Umbilical cord (tissue), 2 donors: ENCODE measurements around the gene SUSD4. TPM values are rescaled to one million over a fixed set of nuclear protein-coding genes. Genes with fewer than 3 reads are reported as not detected.
A peak's percentile ranks its signal among the peaks of the same experiment; 100 is the strongest.
"Not testable (repeated sequence)": the region's sequence is repeated elsewhere in the genome, so short reads cannot be mapped to it uniquely, and the experiment has no call there.

Experiments
- DNase-seq: peaks from one replicate; pipeline ENCODE4 v3.0.0-alpha.2; 2015; ENCODE audit warnings: low spot score
- total RNA-seq: library from RNA; depleted of rRNA; stranded (reverse); fragments of >200 nt; gene quantifications from one replicate; pipeline ENCODE4 v1.2.3, GENCODE V29; 2014; ENCODE audit warnings: low replicate concordance; ENCODE audit not compliant: insufficient read depth

The SUSD4 gene
- total RNA-seq, 1 donor from 2014 or later, result 0.24 TPM

DNA sequence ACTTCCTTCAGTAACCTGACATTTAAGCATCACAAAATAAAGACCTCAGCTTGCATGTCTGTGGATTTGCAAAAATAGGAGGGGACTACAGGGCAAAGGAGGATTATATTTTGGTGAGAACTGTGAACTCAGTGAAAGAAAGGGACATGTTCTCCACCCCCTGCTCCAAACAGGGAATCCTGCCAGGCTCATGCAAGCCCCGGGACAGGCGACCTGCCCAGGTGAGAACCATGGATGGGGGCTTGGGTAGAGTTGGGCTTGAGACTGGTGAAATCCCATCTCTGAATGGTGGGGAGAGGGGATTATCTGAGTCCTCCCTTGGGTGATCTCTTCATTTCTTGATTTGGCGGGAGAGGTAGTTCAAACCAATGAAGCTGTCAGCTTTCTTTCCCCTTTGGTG is 110.1 kb downstream of the SUSD4 start:
- DNase-seq, result no peak

- DNase-seq, result not testable (repeated sequence)
Observed at GRCh38 chr1:223251387-223251786, 112.6 kb downstream of the SUSD4 start.

GRCh38 chr1:223250632-223251015 is 113.4 kb downstream of the SUSD4 start:
- DNase-seq, result no peak

DNA sequence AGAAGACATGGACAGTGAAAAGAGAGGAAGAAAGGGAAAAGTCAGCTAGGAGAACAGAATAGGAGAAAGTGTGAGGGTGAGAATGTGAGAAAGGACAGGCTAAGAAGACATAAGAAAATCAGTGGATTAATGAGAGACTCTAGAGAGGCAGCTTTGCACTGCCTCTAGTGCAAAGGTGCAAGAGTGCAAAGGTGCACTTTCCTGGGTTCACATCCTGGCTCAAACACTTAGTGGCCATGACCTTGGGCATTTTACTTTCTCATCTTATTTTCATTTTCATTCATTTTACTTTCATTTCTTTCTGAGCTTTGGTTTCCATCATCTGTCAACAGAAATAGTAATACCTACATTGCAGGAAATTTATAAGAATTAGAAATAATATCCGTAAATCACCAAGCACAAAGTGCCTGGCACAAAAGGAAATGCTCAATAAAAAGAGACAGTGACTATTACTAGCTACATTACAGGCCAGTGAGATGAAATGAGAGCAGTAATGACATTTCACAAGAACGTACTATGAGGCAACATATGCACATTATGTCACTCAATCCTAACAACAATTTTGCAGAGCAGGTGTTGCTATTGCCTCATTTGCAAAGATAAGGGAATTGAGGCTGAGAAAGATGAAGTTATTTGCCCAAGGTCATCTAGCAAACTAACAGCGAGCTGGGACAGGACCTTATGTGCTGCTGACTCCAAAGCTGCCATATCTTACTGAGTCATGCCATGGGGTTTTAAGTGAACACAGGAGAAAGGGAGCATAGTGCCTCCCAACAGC is 113.9 kb downstream of the SUSD4 start:
- no peak for DNase-seq

DNA sequence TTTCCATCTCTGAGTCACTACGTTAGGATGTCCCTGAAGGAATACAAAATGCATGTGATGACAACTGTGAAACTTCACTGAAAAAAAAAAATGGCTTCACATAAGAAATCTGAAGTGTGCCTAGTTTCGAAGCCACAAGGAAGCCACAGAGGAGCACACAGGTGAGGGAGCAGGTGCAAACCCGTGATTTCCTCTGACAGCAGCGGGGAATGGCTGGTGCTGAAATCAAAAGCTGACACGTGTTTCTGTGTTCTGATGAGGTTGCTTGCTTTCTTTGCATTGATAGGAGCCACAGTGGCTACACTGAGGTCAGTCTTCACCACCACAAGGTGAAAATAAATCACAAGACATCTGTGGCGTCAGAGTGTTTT is 115.2 kb downstream of the SUSD4 start:
- no peak for DNase-seq

- no peak for DNase-seq
Observed at GRCh38 chr1:223248001-223248769, 115.8 kb downstream of the SUSD4 start.

DNA sequence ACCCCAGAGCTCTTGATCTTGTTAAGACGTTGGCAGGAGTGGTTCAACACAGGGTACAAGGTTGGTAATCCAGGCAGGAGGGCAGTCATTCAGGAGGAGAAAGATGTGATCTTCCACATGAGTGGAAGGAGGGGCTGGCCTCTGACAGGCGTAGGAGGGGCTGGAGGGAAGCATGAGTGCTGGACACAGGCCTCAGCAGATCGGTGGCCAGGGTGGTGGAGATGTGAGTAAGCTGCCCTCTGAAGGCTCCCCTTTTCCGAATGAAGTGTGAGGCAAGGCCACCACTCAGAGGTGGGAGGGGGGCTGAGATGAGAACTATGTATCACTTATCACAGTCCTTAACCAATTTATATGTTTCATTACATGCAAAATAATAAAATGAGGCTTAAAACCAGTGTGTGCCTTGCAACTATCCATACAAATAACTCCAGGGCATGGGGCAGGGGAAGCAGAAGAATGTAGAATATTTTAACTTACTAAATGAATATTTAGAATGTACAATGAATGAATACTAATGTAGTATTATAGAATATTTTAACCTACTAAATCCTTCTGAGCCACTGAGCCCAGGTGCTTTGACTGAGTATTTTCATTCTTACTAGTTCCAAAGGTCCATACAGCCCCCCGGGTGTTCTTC is 117.4 kb downstream of the SUSD4 start:
- DNase-seq, result no peak

- DNase-seq, result no peak
Observed at GRCh38 chr1:223245983-223246382, 118.0 kb downstream of the SUSD4 start.

DNA sequence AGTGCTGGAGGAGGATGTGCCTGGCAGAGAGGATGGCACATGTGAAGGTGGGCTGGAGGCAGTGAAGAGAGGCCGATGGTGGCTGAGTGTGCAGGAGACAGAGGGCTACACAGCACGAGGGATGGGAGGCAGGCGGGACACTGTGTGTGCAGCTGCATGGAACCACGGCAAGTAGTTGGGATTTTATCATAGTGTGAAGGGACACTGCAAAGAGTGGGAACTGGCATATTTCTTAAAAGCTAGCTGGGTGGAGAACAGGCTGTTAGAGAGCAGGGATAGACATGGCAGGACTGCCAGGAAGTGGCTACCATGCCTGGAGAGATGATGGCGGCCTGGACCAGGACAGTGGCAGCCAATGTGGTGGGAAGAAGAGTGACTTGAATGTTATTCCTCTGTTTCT is 118.6 kb downstream of the SUSD4 start:
- no peak for DNase-seq

- DNase-seq, result no peak
Observed at GRCh38 chr1:223244366-223245103, 119.4 kb downstream of the SUSD4 start.

DNA sequence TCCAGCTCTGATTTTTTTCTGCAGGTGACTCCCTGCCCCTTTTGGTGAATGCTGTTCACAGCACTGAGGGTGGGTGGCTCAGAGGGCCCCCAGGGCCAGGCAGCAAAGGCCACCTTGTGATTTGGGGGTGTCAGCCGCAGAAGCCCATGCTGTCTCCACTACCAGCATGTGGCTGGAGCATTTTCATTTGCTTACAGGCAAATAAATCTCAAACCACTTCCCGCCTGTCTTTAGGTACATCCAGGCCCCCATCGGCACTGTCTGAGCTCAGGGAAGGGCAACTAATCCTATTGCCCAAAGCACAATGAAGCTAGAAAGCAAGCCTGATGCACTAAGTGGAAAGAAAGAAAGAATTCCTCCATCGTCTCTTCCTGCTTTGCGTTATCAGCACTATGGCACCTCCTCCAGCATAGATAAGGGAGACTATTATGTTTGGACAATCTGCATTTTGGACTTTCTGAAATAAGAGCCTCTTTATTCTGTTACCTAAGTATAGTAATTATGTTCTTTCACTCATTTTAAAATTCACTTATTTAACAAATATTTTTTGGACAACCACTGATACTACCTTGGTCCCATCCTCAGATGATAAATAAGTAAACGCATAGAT is 120.4 kb downstream of the SUSD4 start:
- no peak for DNase-seq

DNA sequence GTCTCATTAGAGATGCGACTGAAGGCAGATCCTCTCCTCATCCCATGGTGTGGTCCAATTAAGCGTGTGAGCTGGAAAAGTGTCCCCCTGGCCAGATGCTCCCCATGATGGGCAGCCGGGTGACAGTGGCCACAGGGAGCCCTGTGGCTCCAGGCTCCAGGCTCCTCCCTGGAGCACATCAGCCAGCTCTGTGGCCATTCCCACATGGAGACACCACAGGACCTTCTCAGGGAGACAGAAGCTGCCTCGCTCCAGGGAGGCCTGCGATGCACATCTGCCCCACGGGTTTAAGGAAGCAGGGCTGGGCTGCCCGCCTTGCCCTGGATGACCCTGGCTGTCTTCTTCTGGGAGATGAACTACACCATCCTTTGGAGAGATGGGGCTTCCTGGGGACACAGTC is 121.0 kb downstream of the SUSD4 start:
- no peak for DNase-seq

DNA sequence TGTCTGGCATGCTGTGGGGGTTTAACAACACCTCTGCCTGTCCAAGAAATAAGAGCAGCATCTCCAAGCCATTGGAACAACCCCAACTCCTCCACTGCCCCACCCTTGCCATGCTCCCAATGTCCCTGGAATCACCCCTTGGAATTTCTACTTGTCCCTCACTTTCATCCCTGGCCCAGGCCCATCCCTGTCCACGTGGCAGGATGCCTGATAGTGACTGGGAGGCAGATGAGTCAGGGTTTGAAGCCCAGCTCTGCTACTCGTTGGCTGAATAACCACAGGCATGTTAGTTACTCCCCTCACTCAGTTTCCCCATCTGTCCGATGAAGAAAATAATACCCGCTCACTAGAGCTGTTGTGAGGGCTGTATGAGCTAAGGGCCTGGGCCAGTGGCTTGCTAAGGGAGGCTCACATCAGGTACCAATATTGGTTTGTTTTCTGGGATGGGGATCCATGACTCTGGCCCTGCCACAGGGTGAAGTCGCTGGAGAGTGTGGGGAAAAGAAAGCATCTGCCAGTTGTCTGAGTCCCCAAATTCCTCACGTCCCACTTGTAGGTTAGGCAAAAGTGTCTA is 121.5 kb downstream of the SUSD4 start:
- DNase-seq, result no peak

- DNase-seq, result no peak
Observed at GRCh38 chr1:223240122-223240521, 123.9 kb downstream of the SUSD4 start.

GRCh38 chr1:223235091-223235490 is 128.9 kb downstream of the SUSD4 start:
- no peak for DNase-seq

- no peak for DNase-seq
Observed at GRCh38 chr1:223234534-223234933, 129.4 kb downstream of the SUSD4 start.

DNA sequence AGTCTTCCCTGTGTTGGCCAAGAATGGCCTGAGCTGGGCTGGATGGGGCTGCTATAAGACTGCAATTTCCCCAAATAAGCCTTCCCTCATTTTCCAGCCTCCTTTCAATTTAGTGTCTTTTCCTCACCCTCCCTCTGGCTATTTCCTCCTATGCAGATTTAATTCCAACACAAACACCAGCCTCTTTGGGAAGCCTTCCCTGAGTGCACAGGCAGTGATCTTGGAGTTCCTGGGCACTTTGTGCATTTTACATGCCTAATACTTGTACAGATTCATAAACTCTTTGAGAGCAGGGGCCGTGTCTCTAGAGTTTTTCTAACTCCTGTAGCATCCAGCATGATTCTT is 129.8 kb downstream of the SUSD4 start:
- no peak for DNase-seq

DNA sequence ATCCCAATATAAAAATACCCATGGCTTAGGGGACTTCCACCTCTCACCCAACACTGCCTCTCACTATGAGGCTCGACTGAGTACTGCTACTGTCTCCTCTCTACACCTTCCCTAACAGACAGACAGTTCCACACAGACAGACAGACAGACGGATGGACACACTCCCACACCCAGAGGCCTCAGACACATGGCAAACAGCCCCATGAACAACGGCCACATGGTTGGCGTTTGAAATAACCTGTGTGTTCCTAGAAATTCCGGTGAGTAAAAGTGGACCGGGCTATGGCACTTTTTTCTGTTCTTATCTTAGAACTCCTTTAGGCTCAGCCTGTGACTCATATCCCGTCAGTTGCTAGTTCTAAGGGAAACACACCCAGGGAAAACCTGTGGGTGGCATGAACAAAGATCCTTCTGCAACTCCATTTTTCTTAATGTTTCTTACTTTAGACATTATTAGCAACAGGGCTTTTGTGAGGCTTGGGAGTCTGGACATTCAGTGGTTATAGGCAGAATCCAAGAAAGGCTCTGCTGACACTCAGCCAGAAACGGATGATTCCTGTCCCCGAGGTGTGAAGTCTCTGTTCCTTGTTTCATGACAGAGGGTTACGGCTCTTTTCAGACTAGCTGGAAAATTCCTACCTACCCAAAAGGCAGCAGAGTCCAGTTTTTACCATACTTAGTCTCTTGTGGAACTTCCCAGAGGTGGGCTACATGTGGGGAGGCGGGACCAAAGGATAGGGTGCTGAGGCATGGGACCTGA is 130.4 kb downstream of the SUSD4 start:
- peak; percentile 68 for DNase-seq

DNA sequence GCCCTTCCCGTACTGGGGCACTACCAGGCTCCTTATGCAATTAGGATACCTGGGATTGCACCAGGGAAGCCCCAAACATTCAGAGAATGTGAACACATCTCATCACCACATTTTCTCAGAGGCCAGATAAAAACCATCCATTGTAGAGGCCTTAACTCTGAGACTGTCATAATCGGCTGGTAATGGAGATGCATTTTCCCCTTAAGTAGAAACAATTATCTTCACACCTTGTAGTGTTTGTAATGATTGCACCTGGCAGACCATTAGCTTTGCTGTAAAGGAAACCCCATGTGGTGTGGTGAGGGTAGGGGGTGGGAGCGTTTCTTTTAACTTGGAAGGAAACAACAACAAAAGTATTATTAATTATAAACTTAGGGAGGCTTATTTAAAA is 131.0 kb downstream of the SUSD4 start:
- no peak for DNase-seq

DNA sequence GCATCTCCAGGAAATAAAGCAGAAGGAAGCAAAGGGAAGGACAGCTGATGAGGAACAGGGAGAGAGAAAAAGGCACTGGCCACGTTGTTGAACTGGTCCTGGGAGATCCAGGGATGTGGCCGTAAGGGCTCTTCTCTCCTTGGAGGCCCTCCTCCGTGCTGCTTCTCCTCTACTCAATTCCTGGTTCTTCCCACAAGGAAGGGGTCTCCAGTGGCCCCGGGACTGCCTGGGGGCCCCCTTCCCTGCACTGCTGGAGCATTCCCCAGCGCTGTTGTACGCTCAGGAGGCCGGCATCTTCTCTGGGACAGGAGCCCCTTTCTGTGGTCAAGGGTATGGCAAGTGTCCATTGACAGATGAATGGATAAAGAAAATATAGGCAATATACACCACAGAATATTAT is 132.4 kb downstream of the SUSD4 start:
- no peak for DNase-seq
